H1 (cell line): ENCODE results near the gene CRTAC1. TPM values are rescaled to one million over a fixed set of nuclear protein-coding genes. Genes with fewer than 3 reads are reported as not detected.

Experiments
- CTCF ChIA-PET: fragments of 300-600 bp; sonication (Branson Sonifier 250); formaldehyde crosslinking; loops from one replicate; lab custom pipeline; 2021; ENCODE audit not compliant: partially characterized antibody; lab: Charles Lee
- POLR2A ChIA-PET: fragments of 300-600 bp; sonication (Branson Sonifier 250); formaldehyde crosslinking; loops from one replicate; lab custom pipeline; 2021; ENCODE audit warnings: inconsistent platforms; ENCODE audit not compliant: partially characterized antibody; lab: Charles Lee
- DNase-seq, 2 experiments: peaks; one replicate each; pipeline versions ENCODE4 v3.0.0 to v3.0.0-alpha.2; 2010 to 2022; ENCODE audit warnings: low spot score in 2 of 2, low read depth in 1 of 2, mixed read lengths in 1 of 2
- FAIRE-seq: peaks from 2 replicates; lab custom pipeline; 2011; peaks lifted over from hg19 to GRCh38; lab: Jason Lieb, UNC
- H2AFZ ChIP-seq: 2 replicates; pipeline ENCODE4 v1.8.1; 2012; ENCODE audit warnings: low read length, inconsistent platforms
- H2AK5ac ChIP-seq: 2 replicates; pipeline ENCODE4 v1.6.1; 2013; ENCODE audit warnings: low read depth, low read length
- H2BK120ac ChIP-seq: replicated peaks from 2 replicates; pipeline ENCODE3; 2013; ENCODE audit warnings: low read depth, low read length, inconsistent platforms
- H2BK12ac ChIP-seq: 2 replicates; pipeline ENCODE4 v1.6.1; 2013; ENCODE audit warnings: low read depth, low read length
- H2BK15ac ChIP-seq: 2 replicates; pipeline ENCODE4 v1.6.1; 2013; ENCODE audit warnings: low read length
- H2BK20ac ChIP-seq: 2 replicates; pipeline ENCODE4 v1.6.1; 2013; ENCODE audit warnings: low read length
- H2BK5ac ChIP-seq: 2 replicates; pipeline ENCODE4 v1.6.1; 2013; ENCODE audit warnings: low read depth, low read length
- H3K14ac ChIP-seq: 2 replicates; pipeline ENCODE4 v1.6.1; 2013; ENCODE audit warnings: inconsistent platforms; ENCODE audit not compliant: insufficient read length
- H3K18ac ChIP-seq: 2 replicates; pipeline ENCODE4 v1.6.1; 2013; ENCODE audit warnings: low read length; ENCODE audit errors: extremely low read depth
- H3K23ac ChIP-seq: 2 replicates; pipeline ENCODE4 v1.6.1; 2013; ENCODE audit warnings: inconsistent platforms; ENCODE audit not compliant: insufficient read length
- H3K23me2 ChIP-seq: 2 replicates; pipeline ENCODE4 v1.6.1; 2013; ENCODE audit warnings: low read depth, low read length
- H3K27ac ChIP-seq: 2 replicates; pipeline ENCODE4 v1.6.1; 2011; ENCODE audit warnings: low read depth, low read length, inconsistent platforms
- H3K27me3 ChIP-seq, 4 experiments: replicated peaks in 1 of 4; 1 replicate in 1 of 4; 2 replicates in 3 of 4; pipeline versions ENCODE4 v1.6.1 to v1.8.1; 2011 to 2013; ENCODE audit warnings: low read length in 3 of 4, mild to moderate bottlenecking in 3 of 4, inconsistent platforms in 2 of 4, mixed read lengths in 2 of 4, moderate library complexity in 1 of 4; ENCODE audit not compliant: control insufficient read depth in 3 of 4, insufficient read depth in 3 of 4; ENCODE audit errors: extremely low read depth in 1 of 4
- H3K36me3 ChIP-seq, 4 experiments: 2 replicates each; pipeline versions ENCODE4 v1.6.1 to v1.8.1; 2011 to 2013; ENCODE audit warnings: mild to moderate bottlenecking in 4 of 4, low read length in 3 of 4, moderate library complexity in 2 of 4, control low read depth in 1 of 4, inconsistent platforms in 1 of 4; ENCODE audit not compliant: insufficient read depth in 4 of 4, control insufficient read depth in 2 of 4
- H3K4ac ChIP-seq: replicated peaks from 2 replicates; pipeline ENCODE3; 2013; ENCODE audit warnings: low read length, low read depth, mixed read lengths, inconsistent platforms; ENCODE audit not compliant: insufficient read length
- H3K4me1 ChIP-seq, 4 experiments: replicated peaks in 1 of 4; 1 replicate in 1 of 4; 2 replicates in 3 of 4; pipeline versions ENCODE4 v1.6.1 to v1.8.1; 2011 to 2013; ENCODE audit warnings: low read length in 3 of 4, inconsistent platforms in 2 of 4, mixed read lengths in 1 of 4; ENCODE audit not compliant: insufficient read depth in 4 of 4, control insufficient read depth in 3 of 4
- H3K4me2 ChIP-seq, 2 experiments: 2 replicates each; pipeline versions ENCODE4 v1.6.1 to v1.8.1; 2011 to 2013; ENCODE audit warnings: low read depth in 2 of 2, low read length in 2 of 2, control low read depth in 1 of 2, inconsistent platforms in 1 of 2, mild to moderate bottlenecking in 1 of 2; ENCODE audit not compliant: insufficient read depth in 1 of 2
- H3K4me3 ChIP-seq, 4 experiments: fragments of 200-600, 300-600 bp in 1 of 4; sonication (generic), shearing (Covaris generic), sonication (Bioruptor Twin) in 1 of 4; 2 replicates each; pipeline versions ENCODE4 v1.5.1 to v1.8.1; 2011 to 2016; ENCODE audit warnings: low read length in 4 of 4, low read depth in 3 of 4, control low read depth in 2 of 4, inconsistent platforms in 2 of 4, mild to moderate bottlenecking in 2 of 4, mixed read lengths in 1 of 4, moderate library complexity in 1 of 4; ENCODE audit not compliant: insufficient read depth in 2 of 4; ENCODE audit errors: extremely low read depth in 1 of 4
- H3K56ac ChIP-seq: replicated peaks from 2 replicates; pipeline ENCODE3; 2013; ENCODE audit warnings: low read depth, mild to moderate bottlenecking, mixed read lengths, low read length, inconsistent platforms; ENCODE audit not compliant: insufficient read length
- H3K79me1 ChIP-seq: 2 replicates; pipeline ENCODE4 v1.6.1; 2013; ENCODE audit warnings: low read depth, low read length, control low read depth
- H3K79me2 ChIP-seq, 2 experiments: 2 replicates each; pipeline versions ENCODE4 v1.6.1 to v1.8.1; 2012 to 2013; ENCODE audit warnings: low read length in 2 of 2, mild to moderate bottlenecking in 2 of 2, inconsistent platforms in 1 of 2; ENCODE audit not compliant: insufficient read depth in 2 of 2, control insufficient read depth in 1 of 2
- H3K9ac ChIP-seq, 4 experiments: replicated peaks in 1 of 4; 1 replicate in 1 of 4; 2 replicates in 3 of 4; pipeline versions ENCODE4 v1.6.1 to v1.8.1; 2011 to 2013; ENCODE audit warnings: low read depth in 3 of 4, low read length in 3 of 4, control low read depth in 2 of 4, mild to moderate bottlenecking in 2 of 4, moderate library complexity in 2 of 4, inconsistent platforms in 1 of 4; ENCODE audit errors: extremely low read depth in 1 of 4
- H3K9me3 ChIP-seq, 2 experiments: 2 replicates each; pipeline versions ENCODE4 v1.6.1 to v1.8.1; 2012 to 2013; ENCODE audit warnings: mild to moderate bottlenecking in 2 of 2, moderate library complexity in 2 of 2, control low read depth in 1 of 2, inconsistent platforms in 1 of 2, low read depth in 1 of 2, low read length in 1 of 2, mixed read lengths in 1 of 2; ENCODE audit not compliant: insufficient read depth in 2 of 2
- H4K20me1 ChIP-seq, 2 experiments: replicated peaks in 1 of 2; 2 replicates each; pipeline versions ENCODE3 to v1.8.1; 2011 to 2013; ENCODE audit warnings: inconsistent platforms in 2 of 2, low read length in 2 of 2, mild to moderate bottlenecking in 1 of 2; ENCODE audit not compliant: insufficient read depth in 2 of 2, control insufficient read depth in 1 of 2
- H4K5ac ChIP-seq: 2 replicates; pipeline ENCODE4 v1.6.1; 2013; ENCODE audit warnings: low read length, low read depth, mixed read lengths, inconsistent platforms; ENCODE audit not compliant: insufficient read length
- H4K8ac ChIP-seq: 2 replicates; pipeline ENCODE4 v1.8.0; 2013; ENCODE audit warnings: mild to moderate bottlenecking, moderate library complexity, low read length, inconsistent platforms; ENCODE audit not compliant: insufficient read depth; ENCODE audit errors: extremely low read depth
- H4K91ac ChIP-seq: replicated peaks from 2 replicates; pipeline ENCODE3; 2013; ENCODE audit warnings: low read length, mixed read lengths, inconsistent platforms; ENCODE audit not compliant: insufficient read length
- JUN ChIP-seq: IDR thresholded peaks from 2 replicates; pipeline ENCODE4 v1.6.1; 2011; ENCODE audit warnings: low read depth, mild to moderate bottlenecking, improper control_type of control experiment, low read length
- POU5F1 ChIP-seq: IDR thresholded peaks from 2 replicates; pipeline ENCODE4 v1.6.1; 2011; ENCODE audit warnings: low read depth, mild to moderate bottlenecking, low read length, moderate library complexity
- WGBS, 2 experiments: shearing (Covaris generic) in 1 of 2; methylation state at CpG; one replicate each; pipeline versions ENCODE4 v1.1.6 to v1.1.7; 2013 to 2015; ENCODE audit warnings: low lambda C conversion rate in 2 of 2, mixed read lengths in 2 of 2, inconsistent platforms in 1 of 2, low coverage in 1 of 2, missing lambda C conversion rate in 1 of 2; ENCODE audit not compliant: insufficient replicate concordance in 2 of 2, insufficient coverage in 1 of 2, insufficient read length in 1 of 2; ENCODE audit errors: extremely low coverage in 1 of 2, missing lambda C conversion rate in 1 of 2; 5-methylcytosine and 5-hydroxymethylcytosine counted together
- polyA plus RNA-seq, 7 experiments: library from polyadenylated mRNA; depleted of rRNA in 3 of 7; stranded (reverse) in 5 of 7; unstranded in 2 of 7; fragments of >200 nt in 5 of 7; fragments of 200-250 nt in 2 of 7; gene quantifications; 1 replicate in 5 of 7; 2 replicates in 1 of 7; 4 replicates in 1 of 7; pipeline versions ENCODE4 v1.2.1 to v1.2.3, GENCODE V29; 2011 to 2013; ENCODE audit warnings: missing spikeins in 2 of 7, mixed read lengths in 2 of 7
- total RNA-seq: library from RNA; stranded (reverse); fragmentation: NEBNext Ultra II Directional; extraction: Animal tissue kit (Norgen Biotek cat#: 25700); gene quantifications from 2 replicates; pipeline ENCODE4 v1.2.1, GENCODE V29; 2021
- TF ChIP-seq, protein P1 (sequence below): IDR thresholded peaks from 2 replicates; pipeline ENCODE4 v1.6.1; 2012; ENCODE audit warnings: inconsistent platforms

The CRTAC1 gene
- total and polyA plus RNA-seq, 2 of the 8 experiments (the other 6 are each of a cell fraction or from before 2014, with no cell fraction given), result 0.91 to 1.2 TPM

DNA sequence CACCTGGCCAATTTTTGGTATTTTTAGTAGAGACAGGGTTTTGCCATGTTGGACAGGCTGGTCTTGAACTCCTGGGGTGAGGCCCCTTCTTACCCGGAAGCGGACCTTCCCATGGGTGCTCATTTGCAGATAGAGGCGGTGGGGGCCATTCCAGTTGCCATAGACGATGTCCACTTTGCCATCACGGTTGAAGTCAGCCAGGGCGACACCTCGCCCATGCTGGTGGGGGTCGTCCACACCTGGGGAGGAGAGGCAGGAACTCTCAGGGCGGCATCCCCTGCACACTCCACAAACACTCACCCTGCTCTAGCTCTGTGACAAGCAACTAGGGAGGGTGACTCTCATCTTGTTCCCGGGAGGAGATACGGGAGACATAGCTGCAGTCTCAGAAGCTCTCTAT, 125.8 kb downstream of the CRTAC1 start:
- Histone ChIP-seq H3K4me3 (no peak overlapping the region), H3K23me2 (no peaks in the 10 kb centered on the region), H4K20me1 (no peaks in the 10 kb centered on the region), H4K8ac (no peak overlapping the region), H4K91ac (no peak overlapping the region), H3K36me3 (no peaks in the 10 kb centered on the region), H4K5ac (no peak overlapping the region), H2BK5ac (no peak overlapping the region), H3K56ac (no peak overlapping the region), H2BK12ac (no peak overlapping the region), H3K14ac (no peak overlapping the region), H2BK120ac (no peak overlapping the region), H3K79me2 (no peaks in the 10 kb centered on the region), H3K4me1 (peaks cover 0 to 4% (median 1%) of the 10 kb centered on the region in 4 experiments; a peak in 3 of 7 replicates), H3K27me3 (no peaks in the 10 kb centered on the region; a peak in 2 of 7 replicates), H3K4me2 (no peak overlapping the region), H3K18ac (no peak overlapping the region), H3K4ac (no peak overlapping the region), H2AFZ (no peak overlapping the region), H3K9ac (no peak overlapping the region), H3K79me1 (no peaks in the 10 kb centered on the region), H3K27ac (no peak overlapping the region), H2BK20ac (no peak overlapping the region), H3K23ac (no peak overlapping the region), H2BK15ac (no peak overlapping the region), H3K9me3 (no peaks in the 10 kb centered on the region), H2AK5ac (no peak overlapping the region)
- DNase-seq, result no peak
- TF ChIP-seq, protein P1, sequence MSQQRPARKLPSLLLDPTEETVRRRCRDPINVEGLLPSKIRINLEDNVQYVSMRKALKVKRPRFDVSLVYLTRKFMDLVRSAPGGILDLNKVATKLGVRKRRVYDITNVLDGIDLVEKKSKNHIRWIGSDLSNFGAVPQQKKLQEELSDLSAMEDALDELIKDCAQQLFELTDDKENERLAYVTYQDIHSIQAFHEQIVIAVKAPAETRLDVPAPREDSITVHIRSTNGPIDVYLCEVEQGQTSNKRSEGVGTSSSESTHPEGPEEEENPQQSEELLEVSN, result no peak
- TF ChIP-seq POU5F1 (no peak), JUN (no peak)
- 92% methylated on average over 10 of the region's 11 CpGs; no CpG with 5 or more reads in 1 of the 2 experiments for WGBS, 2 experiments
- ChIA-PET CTCF (interaction anchor here (0.8 to 9.6 kb wide), 17 partner anchors 10 to 462 kb away, joined by 3 to 87 read pairs (median 4); partner anchors contain the start of gene CRTAC1), POLR2A (interaction anchor here (1.0 to 1.9 kb wide), 2 partner anchors 11 to 32 kb away, joined by 3 read pairs; no protein-coding TSS in a partner anchor)
- FAIRE-seq, result no peak
